ENCODE data around the gene ADAMTS3. TPM values are rescaled to one million over a fixed set of nuclear protein-coding genes. Genes with fewer than 3 reads are reported as not detected.

ADAMTS3 gene
- total and polyA plus RNA-seq, 9 of the 15 experiments (the other 6 are each of a cell fraction or from before 2014, with no cell fraction given), result 4.0 to 18.0 (median 12.1) TPM

GRCh38 chr4:72446353-72447055 lies 122.5 kb downstream of the ADAMTS3 start:
- H3K36me3 ChIP-seq (ENCODE audit: control insufficient read depth, insufficient read depth, low read length), result no peaks in the 10 kb centered on the region
- intact Hi-C loops (cut with micrococcal nuclease), result no loop called here
- H3K9ac ChIP-seq (ENCODE audit: insufficient read depth in 1 of 2, low read depth in 2 of 2, low read length in 2 of 2), result no peak overlapping the region
- no peaks in the 10 kb centered on the region for H3K27me3 ChIP-seq (ENCODE audit: control insufficient read depth in 2 of 2, insufficient read depth in 2 of 2, low read length in 2 of 2)
- in situ Hi-C loops (cut with MboI), result no loop called here
- no peaks in the 10 kb centered on the region for H4K20me1 ChIP-seq (replicated peaks; ENCODE audit: control insufficient read depth, insufficient read depth, low read length)
- BruUV-seq (replicated peaks), result no TSS peak
- no peaks in the 10 kb centered on the region for H3K9me1 ChIP-seq (ENCODE audit: control insufficient read depth, insufficient read depth, low read length)
- ChIA-PET CTCF (ENCODE audit: low intra/inter-chr PET ratio) (no interaction called here), POLR2A (interaction anchor here (0.7 kb wide), 1 partner anchor 11 kb away, joined by 3 read pairs; no protein-coding TSS in a partner anchor)
- no peak for TF ChIP-seq CBFA2T3 (IDR thresholded peaks at IDR 0.05)
- TF ChIP-seq IRF9 (tag; IDR thresholded peaks at IDR 0.05), result no peak
- 0 out of 2 replicates have a peak, but pooled peaks have one; percentile 12 for TF ChIP-seq C11orf30 (IDR thresholded peaks at IDR 0.05; ENCODE audit: low read depth)
- no peak for TF ChIP-seq CREBBP (IDR thresholded peaks at IDR 0.05; ENCODE audit: low read depth, low read length)
- 0 out of 2 replicates have a peak, but pooled peaks have one; percentile 20 for TF ChIP-seq NFE2 (IDR thresholded peaks at IDR 0.05; ENCODE audit: low read depth)
- TF ChIP-seq PCBP2 (IDR thresholded peaks at IDR 0.05; ENCODE audit: low read depth, low read length, poor library complexity, severe bottlenecking), result no peak
- no peak for TF ChIP-seq SRF (CRISPR knock-in tag; IDR thresholded peaks at IDR 0.05)
- no peak overlapping the region for H3K27ac ChIP-seq (ENCODE audit: extremely low read depth, low read depth, low read length)
- ATAC-seq (no peak), DNase-seq (ENCODE audit: extremely low read depth in 1 of 4, low spot score in 3 of 4) (no peak), FAIRE-seq (no peak)
- H3K79me2 ChIP-seq (ENCODE audit: control insufficient read depth, insufficient read depth, low read length), result peaks cover 12% of the 10 kb centered on the region; the same call in 1 of the 3 replicates
- WGBS (ENCODE audit: insufficient coverage, low coverage, missing lambda C conversion rate), result 54% methylated on average over 3 of the region's 3 CpGs
- no peak overlapping the region for H3K4me2 ChIP-seq (ENCODE audit: insufficient read depth, low read length)
- H3K9me3 ChIP-seq (replicated peaks; ENCODE audit: control insufficient read depth, insufficient read depth, low read depth, low read length), result no peaks in the 10 kb centered on the region
- H2AFZ ChIP-seq (ENCODE audit: low read depth, low read length), result no peak overlapping the region
- H3K4me3 ChIP-seq, result no peak overlapping the region
- H3K4me1 ChIP-seq (replicated peaks in 1 of 2; ENCODE audit: control insufficient read depth in 2 of 2, insufficient read depth in 2 of 2, low read length in 2 of 2), result no peaks in the 10 kb centered on the region

All from K562 (cell line).